NCI-H1092 (cell line): Measurements from ENCODE around the gene NSD1.
A peak's percentile ranks its signal among the peaks of the same experiment; 100 is the strongest.
"Not testable (repeated sequence)": the region's sequence is repeated elsewhere in the genome, so short reads cannot be mapped to it uniquely, and the experiment has no call there.

Source experiments
- DNase-seq: peaks from one replicate; lab custom pipeline; 2025; lab: John Stamatoyannopoulos, UW

Gene NSD1

GRCh38 chr5:177290816-177291596 is 157.4 kb downstream of the NSD1 start:
- DNase-seq: no peak

DNA sequence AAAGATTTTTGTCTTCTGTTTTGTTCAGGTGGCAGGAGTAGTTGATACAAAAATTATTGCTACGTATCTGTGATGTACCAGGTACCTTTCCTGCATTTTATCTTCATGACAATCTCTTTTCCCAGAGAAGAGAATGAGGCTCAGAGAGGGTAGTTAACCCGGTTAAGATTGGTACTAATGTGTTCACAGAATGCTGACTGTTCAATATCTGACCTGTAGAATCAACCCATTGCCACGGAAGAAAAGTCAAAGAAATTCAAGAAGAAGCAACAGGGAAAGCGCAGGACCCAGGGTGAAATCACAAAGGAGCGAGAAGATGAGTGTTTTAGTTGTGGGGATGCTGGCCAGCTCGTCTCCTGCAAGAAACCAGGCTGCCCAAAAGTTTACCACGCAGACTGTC is 158.2 kb downstream of the NSD1 start:
- no peak for DNase-seq

GRCh38 chr5:177293819-177294581 is 160.4 kb downstream of the NSD1 start:
- DNase-seq: no peak

- DNase-seq: no peak
Measured at GRCh38 chr5:177294632-177295031, 161.1 kb downstream of the NSD1 start.

DNA sequence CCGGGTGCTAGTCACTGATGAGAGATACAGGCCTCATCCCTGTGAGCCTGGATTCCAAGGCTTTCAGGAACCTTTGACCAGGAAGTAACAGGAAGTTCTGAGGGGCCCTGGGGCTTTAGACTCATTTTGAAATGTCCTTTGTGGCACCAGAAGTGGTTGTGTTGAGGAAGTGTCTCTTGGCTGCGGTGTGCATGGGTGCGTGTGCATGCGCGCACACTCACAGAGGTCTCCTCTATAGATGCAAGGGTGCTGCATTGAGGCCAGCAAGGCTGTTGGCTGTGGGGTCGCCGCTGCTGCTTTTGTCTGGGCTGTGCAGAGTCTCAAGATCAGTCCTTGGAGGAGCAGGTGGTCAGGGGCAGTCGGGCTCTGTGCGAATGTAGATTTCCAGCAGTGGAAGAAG is 162.4 kb downstream of the NSD1 start:
- no peak for DNase-seq

DNA sequence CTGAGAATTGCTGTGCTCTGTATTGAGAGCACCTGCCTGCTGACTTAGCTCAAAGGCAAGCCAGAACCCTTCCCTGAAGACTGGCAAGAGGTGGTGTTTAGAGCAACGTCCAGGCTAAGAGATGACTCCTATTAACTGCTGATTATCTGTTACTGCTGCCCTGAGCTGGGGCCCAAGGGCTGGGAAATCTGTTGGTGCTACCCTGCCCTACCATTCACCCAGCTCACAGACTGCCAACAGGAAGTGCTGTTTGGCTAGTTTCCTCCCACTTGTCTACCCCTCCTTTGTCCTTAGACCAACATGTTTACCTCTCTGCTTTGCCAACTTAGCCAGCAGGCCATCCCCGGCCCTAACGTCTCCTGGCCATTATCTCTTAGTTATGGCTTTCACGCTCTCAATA is 163.0 kb downstream of the NSD1 start:
- DNase-seq: no peak

DNA sequence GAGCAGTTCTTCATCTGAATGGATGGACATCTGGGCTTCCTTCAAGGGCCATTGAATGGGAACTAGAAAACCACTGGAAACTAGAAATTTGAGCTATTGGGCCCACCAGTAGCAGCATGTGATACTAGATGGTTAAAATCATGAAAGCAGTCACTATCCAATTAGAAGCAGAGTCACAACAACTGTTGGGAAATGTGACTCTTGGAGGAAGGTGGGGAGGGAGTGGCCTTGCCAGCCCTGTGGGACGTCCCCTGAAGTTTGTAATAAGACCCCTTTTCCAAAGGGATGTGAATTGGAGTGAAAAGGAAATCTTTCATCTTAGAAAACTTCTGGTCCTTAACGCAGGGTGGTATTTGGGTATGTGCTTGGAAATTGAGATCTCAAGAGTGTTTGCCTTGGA is 164.3 kb downstream of the NSD1 start:
- no peak for DNase-seq

- DNase-seq: no peak
Measured at GRCh38 chr5:177299697-177300096, 166.1 kb downstream of the NSD1 start.

GRCh38 chr5:177300236-177300880 is 166.8 kb downstream of the NSD1 start:
- no peak for DNase-seq

DNA sequence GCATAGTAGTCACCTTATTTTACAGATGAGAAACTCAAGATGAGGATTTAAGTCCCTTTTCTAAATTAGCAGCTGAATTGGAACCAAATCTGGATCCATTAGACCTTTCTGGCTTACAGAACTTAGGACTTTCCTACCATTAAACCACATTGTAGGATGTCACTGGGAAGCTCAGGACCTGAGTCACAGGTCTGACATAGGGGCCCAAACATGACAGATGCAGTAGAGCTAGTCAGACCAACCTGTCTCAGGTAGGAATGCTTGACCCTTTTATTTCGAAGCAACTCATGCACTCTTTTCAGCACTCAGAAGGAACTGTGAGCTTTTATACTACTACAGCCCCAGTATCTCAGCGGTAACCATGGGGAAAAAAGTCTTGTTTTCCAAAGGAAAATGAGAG is 167.4 kb downstream of the NSD1 start:
- DNase-seq: no peak

- DNase-seq: peak; percentile 16
Measured at GRCh38 chr5:177301503-177302165, 168.1 kb downstream of the NSD1 start.

- no peak for DNase-seq
Measured at GRCh38 chr5:177302354-177303110, 169.0 kb downstream of the NSD1 start.

DNA sequence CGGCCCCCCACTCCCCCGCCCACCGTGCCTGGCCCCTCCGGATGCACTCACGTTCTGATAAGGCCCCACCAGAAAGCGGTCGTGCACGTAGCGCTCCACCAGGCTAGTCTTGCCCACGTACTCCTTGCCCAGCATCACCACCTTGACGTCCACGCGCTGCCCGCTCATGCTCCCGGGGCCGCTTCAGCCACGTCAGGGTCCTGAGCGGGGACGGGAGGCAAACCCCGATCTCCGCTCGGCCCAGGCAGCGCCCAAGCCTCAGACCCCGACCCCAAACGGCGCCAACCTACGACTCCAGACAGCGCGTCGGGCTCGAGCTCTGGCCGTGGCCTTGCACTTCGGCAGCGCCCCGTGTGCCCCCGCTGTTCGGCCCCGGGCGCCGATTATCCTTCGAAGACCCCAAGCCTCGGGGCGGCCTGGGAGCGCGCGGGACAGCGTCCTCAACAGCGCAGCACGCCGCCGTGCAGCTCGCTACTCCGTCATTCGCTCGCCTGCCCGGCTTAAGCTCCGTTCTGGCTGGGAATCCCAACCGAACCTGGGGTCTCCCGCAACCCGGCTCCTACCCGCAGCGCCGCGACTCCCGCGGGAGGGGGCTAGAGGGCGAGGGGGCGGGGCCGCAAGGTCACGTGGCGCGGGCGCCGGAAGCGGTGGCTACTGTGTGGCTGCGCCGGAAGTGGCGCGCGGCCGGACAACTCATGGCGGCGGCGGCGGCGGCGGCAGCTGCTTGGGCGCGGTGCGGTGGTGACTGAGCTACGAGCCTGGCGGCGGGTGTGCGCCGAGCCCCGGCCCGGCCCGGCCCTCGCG is 169.8 kb downstream of the NSD1 start, which contains the start of the genes PRELID1 and RAB24:
PRELID1 (plus strand) TSS at position 679 of the 804 bp plus-strand sequence. CDS start 187 bp downstream, outside the sequence.
RAB24 (minus strand) TSS at position 599 of the 804 bp plus-strand sequence; CDS start at position 168, 431 bp downstream.
- peak; percentile 57 for DNase-seq

GRCh38 chr5:177303925-177304391 is 170.4 kb downstream of the NSD1 start:
- DNase-seq: no peak

GRCh38 chr5:177304392-177305119 is 171.0 kb downstream of the NSD1 start:
- no peak for DNase-seq

DNA sequence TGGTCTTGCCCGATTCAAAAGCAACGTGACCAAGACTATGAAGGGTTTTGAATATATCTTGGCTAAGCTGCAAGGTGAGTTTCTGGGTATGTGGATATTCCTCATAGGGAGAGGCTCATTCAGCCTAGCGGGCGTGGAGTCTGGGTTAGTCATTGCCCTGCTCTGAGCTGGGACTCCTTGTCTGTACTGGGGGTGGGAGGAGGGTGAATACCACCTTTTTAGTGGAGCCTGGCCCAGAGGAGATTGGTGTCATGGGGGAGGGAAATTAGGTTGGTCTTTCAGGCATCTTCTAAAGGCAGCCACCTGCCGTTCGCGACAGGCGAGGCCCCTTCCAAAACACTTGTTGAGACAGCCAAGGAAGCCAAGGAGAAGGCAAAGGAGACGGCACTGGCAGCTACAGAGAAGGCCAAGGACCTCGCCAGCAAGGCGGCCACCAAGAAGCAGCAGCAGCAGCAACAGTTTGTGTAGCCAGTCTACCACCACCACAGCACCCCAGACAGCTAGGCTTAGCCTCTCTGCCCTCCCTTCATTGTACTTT is 172.6 kb downstream of the NSD1 start:
- not testable (repeated sequence) for DNase-seq

DNA sequence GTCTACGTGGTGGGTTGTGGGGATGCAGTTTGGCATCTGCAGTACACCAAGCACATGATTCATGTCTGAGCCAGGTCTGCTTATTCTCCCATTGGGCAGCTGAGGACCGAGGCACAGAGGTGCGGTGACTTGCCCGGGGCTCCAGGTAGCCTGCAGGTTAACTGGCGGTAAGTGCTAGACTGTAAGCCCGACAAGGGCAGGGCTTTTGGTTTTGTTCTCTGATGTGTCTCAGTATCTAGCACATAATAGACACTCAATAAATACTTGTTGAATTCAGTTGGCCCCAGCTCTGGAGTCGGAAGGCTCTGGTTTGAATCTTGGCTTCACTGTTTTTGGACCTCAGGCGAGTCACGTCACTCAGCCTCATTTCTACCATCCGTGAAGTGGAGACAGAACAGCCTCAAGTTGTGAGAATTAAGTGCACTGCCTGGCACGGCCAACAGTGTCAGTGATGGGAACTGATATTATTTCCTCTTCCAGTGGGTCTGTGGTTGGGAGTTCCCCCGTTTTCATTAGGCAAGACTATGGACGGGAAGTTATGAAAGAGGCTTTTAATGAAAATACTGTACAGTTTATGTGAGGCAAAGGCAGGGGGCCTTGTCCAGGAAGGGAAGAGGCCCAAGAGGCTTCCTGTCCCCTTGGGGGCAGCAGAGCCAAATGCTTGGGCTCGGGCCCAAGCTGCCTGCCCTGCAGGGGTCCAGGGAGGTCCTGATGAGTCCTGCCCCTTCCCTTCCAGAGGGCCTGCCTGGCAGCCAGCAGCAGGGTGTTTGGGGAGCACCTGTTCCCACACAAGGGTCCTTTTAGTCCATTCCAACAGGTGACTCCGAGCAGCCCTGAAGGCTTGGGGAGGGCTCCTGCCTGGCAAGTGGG is 173.3 kb downstream of the NSD1 start:
- DNase-seq: no peak
